Smooth muscle cell (in vitro differentiated cells): ENCODE results near the gene B3GAT1. TPM values are rescaled to one million over a fixed set of nuclear protein-coding genes. Genes with fewer than 3 reads are reported as not detected.

Source experiments
- DNase-seq: peaks from one replicate; lab custom pipeline; 2025; ENCODE audit not compliant: unreplicated experiment; lab: John Stamatoyannopoulos, UW
- H2AFZ ChIP-seq: fragments of 200-600 bp; sonication (generic); 2 replicates; pipeline ENCODE4 v1.6.0; 2016; ENCODE audit warnings: antibody characterized with exemption, low read depth, mild to moderate bottlenecking
- H3F3A ChIP-seq: fragments of 200-600 bp; sonication (generic); 2 replicates; pipeline ENCODE4 v1.6.0; 2017; ENCODE audit warnings: antibody characterized with exemption, low read depth
- H3K27ac ChIP-seq: fragments of 200-600 bp; sonication (generic); 2 replicates; pipeline ENCODE4 v1.5.1; 2016; ENCODE audit warnings: low read depth, mild to moderate bottlenecking
- H3K27me3 ChIP-seq: fragments of 200-600 bp; sonication (generic); 2 replicates; pipeline ENCODE4 v1.6.1; 2016; ENCODE audit warnings: low read depth, mild to moderate bottlenecking
- H3K36me3 ChIP-seq: fragments of 200-600 bp; sonication (generic); 2 replicates; pipeline ENCODE4 v1.5.1; 2016; ENCODE audit warnings: low read depth
- H3K4me1 ChIP-seq: fragments of 200-600 bp; sonication (generic); 2 replicates; pipeline ENCODE4 v1.5.1; 2016; ENCODE audit warnings: low read depth
- H3K4me2 ChIP-seq: fragments of 200-600 bp; sonication (generic); 2 replicates; pipeline ENCODE4 v1.6.0; 2016; ENCODE audit warnings: mild to moderate bottlenecking
- H3K4me3 ChIP-seq: fragments of 200-600 bp; sonication (generic); 2 replicates; pipeline ENCODE4 v1.5.1; 2016; ENCODE audit warnings: mild to moderate bottlenecking
- H3K79me2 ChIP-seq: fragments of 200-600 bp; sonication (generic); 2 replicates; pipeline ENCODE4 v1.6.0; 2016; ENCODE audit warnings: low read depth, mild to moderate bottlenecking
- H3K9ac ChIP-seq: fragments of 200-600 bp; sonication (generic); 2 replicates; pipeline ENCODE4 v1.6.0; 2016; ENCODE audit warnings: low read depth
- H3K9me3 ChIP-seq: fragments of 200-600 bp; sonication (generic); replicated peaks from 2 replicates; pipeline ENCODE4 v1.5.1; 2016; ENCODE audit warnings: low read depth
- H4K20me1 ChIP-seq: fragments of 200-600 bp; sonication (generic); 2 replicates; pipeline ENCODE4 v1.6.0; 2016; ENCODE audit warnings: low read depth
- WGBS: methylation state at CpG from one replicate; pipeline ENCODE4 v1.1.7; 2016; ENCODE audit warnings: low lambda C conversion rate; 5-methylcytosine and 5-hydroxymethylcytosine counted together
- polyA plus RNA-seq: library from polyadenylated mRNA; unstranded; fragments of >200 nt; fragmentation: Nextera tagmentation; extraction: Ambion mirVana; gene quantifications from 2 replicates; pipeline ENCODE4 v1.2.1, GENCODE V29; 2016
- total RNA-seq: library from RNA; depleted of rRNA; stranded (reverse); fragments of >200 nt; gene quantifications from 2 replicates; pipeline ENCODE4 v1.2.3, GENCODE V29; 2014
- TF ChIP-seq, protein P1 (sequence below): fragments of 200-600 bp; sonication (generic); IDR thresholded peaks from 2 replicates; pipeline ENCODE4 v1.5.1; 2017; ENCODE audit warnings: borderline replicate concordance, mild to moderate bottlenecking, antibody characterized with exemption; ENCODE audit not compliant: insufficient read depth, poor library complexity, severe bottlenecking

B3GAT1 gene
- total and polyA plus RNA-seq, 2 experiments from 2014 or later, result not detected

DNA sequence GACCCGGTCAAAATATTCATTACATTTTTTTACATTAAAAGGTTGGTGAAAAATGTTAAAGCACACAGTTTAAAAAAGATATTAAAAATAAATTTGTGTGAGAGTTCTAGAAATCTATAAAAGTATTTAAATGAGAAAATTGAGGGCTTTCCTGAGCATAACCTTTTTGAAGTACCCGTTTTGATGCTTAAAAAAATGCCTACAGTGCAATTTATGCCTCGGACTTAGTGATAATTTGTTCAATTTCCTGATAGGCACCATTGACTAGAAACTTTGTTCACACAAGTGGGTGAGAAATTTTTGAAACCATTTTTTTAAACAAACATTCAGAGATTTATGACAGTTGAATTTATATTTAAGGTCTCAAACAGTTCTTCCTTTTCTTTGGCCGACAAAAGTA, 29.7 kb upstream of the B3GAT1 start:
- no peak overlapping the region for H3K4me3 ChIP-seq
- TF ChIP-seq, protein P1, sequence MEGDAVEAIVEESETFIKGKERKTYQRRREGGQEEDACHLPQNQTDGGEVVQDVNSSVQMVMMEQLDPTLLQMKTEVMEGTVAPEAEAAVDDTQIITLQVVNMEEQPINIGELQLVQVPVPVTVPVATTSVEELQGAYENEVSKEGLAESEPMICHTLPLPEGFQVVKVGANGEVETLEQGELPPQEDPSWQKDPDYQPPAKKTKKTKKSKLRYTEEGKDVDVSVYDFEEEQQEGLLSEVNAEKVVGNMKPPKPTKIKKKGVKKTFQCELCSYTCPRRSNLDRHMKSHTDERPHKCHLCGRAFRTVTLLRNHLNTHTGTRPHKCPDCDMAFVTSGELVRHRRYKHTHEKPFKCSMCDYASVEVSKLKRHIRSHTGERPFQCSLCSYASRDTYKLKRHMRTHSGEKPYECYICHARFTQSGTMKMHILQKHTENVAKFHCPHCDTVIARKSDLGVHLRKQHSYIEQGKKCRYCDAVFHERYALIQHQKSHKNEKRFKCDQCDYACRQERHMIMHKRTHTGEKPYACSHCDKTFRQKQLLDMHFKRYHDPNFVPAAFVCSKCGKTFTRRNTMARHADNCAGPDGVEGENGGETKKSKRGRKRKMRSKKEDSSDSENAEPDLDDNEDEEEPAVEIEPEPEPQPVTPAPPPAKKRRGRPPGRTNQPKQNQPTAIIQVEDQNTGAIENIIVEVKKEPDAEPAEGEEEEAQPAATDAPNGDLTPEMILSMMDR, result no peak
- H3K4me2 ChIP-seq, result no peak overlapping the region
- no peak overlapping the region for H3K27ac ChIP-seq
- H3F3A ChIP-seq, result no peaks in the 10 kb centered on the region
- DNase-seq, result no peak
- no peaks in the 10 kb centered on the region for H4K20me1 ChIP-seq
- H3K36me3 ChIP-seq, result no peaks in the 10 kb centered on the region
- whole genome bisulfite sequencing, result 91% methylated on average over 4 of the region's 4 CpGs
- H3K27me3 ChIP-seq, result no peaks in the 10 kb centered on the region
- no peak overlapping the region for H3K9ac ChIP-seq
- no peaks in the 10 kb centered on the region for H3K4me1 ChIP-seq
- no peaks in the 10 kb centered on the region for H3K9me3 ChIP-seq
- H3K79me2 ChIP-seq, result no peaks in the 10 kb centered on the region
- no peak overlapping the region for H2AFZ ChIP-seq

DNA sequence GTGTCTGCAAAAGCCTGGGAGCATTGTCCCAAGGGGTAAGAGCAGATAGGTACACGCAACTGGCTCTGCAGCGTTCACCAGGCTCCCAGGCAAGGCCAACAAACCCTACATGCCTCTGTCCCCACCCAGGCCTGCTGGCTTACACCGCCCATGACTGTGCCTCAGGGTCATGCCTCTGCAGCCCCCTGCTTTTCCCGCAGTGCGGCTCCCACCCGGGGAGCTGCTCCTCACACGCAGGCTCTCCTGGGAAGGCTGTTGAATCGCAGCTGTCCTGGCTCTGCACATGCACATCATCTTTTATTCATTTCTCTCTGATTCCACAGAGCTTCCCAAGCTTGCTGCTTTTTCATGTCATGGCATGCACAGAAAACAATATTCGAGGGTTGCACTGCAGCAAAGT, 29.2 kb upstream of the B3GAT1 start:
- Histone ChIP-seq H3K4me3 (no peak overlapping the region), H3K4me1 (no peaks in the 10 kb centered on the region), H3F3A (no peaks in the 10 kb centered on the region), H3K79me2 (no peaks in the 10 kb centered on the region), H4K20me1 (no peaks in the 10 kb centered on the region), H2AFZ (no peak overlapping the region), H3K9me3 (no peaks in the 10 kb centered on the region), H3K27ac (no peak overlapping the region), H3K4me2 (no peak overlapping the region), H3K27me3 (no peaks in the 10 kb centered on the region), H3K36me3 (no peaks in the 10 kb centered on the region), H3K9ac (no peak overlapping the region)
- 86% methylated on average over 9 of the region's 9 CpGs for WGBS
- no peak for DNase-seq
- TF ChIP-seq, protein P1, result no peak

- Histone ChIP-seq H4K20me1 (no peaks in the 10 kb centered on the region), H3K4me3 (no peak overlapping the region), H3K9me3 (no peaks in the 10 kb centered on the region), H3K27ac (no peak overlapping the region), H3K36me3 (no peaks in the 10 kb centered on the region), H3K27me3 (no peaks in the 10 kb centered on the region), H2AFZ (no peak overlapping the region), H3K4me2 (no peak overlapping the region), H3K79me2 (no peaks in the 10 kb centered on the region), H3K9ac (no peak overlapping the region), H3F3A (no peaks in the 10 kb centered on the region), H3K4me1 (no peaks in the 10 kb centered on the region)
- TF ChIP-seq, protein P1, result no peak
- 90% methylated on average over 4 of the region's 4 CpGs for WGBS
- DNase-seq, result no peak
These were observed 28.8 kb upstream of the B3GAT1 start for GRCh38 chr11:134440851-134441250.
